Measurements from ENCODE around the gene RAD51B. TPM values are rescaled to one million over a fixed set of nuclear protein-coding genes. Genes with fewer than 3 reads are reported as not detected.

RAD51B gene
- total and polyA plus RNA-seq, 2 of the 13 experiments (the other 11 are each of a cell fraction or from before 2014, with no cell fraction given), result 7.0 to 9.5 TPM

- H3K9ac ChIP-seq (ENCODE audit: insufficient read depth, low read depth, low read length), result no peak overlapping the region
- no peaks in the 10 kb centered on the region for H3K9me3 ChIP-seq (ENCODE audit: low read length)
- H3K4me1 ChIP-seq (ENCODE audit: insufficient read depth, low read length), result no peaks in the 10 kb centered on the region
- BruUV-seq (replicated peaks), result no TSS peak
- no peaks in the 10 kb centered on the region for H3K36me3 ChIP-seq (replicated peaks in 1 of 2; ENCODE audit: control insufficient read depth in 1 of 2, insufficient read depth in 2 of 2, low read length in 2 of 2)
- WGBS (ENCODE audit: low lambda C conversion rate), result 72% methylated on average over 3 of the region's 3 CpGs
- TF ChIP-seq SMARCE1 (IDR thresholded peaks at IDR 0.05; ENCODE audit: borderline replicate concordance) (no peak), ZNF503 (CRISPR knock-in tag; IDR thresholded peaks at IDR 0.05) (no peak), HOXD1 (CRISPR knock-in tag; IDR thresholded peaks at IDR 0.05) (no peak), ZKSCAN1 (IDR thresholded peaks at IDR 0.05; ENCODE audit: low read length) (no peak), PTBP1 (IDR thresholded peaks at IDR 0.05; ENCODE audit: low read depth, low read length, poor library complexity, severe bottlenecking) (no peak), ATF7 (IDR thresholded peaks at IDR 0.05) (no peak), ATF7 (CRISPR knock-in tag; IDR thresholded peaks at IDR 0.05) (no peak), ZSCAN12 (CRISPR knock-in tag; IDR thresholded peaks at IDR 0.05) (no peak), THRA (CRISPR knock-in tag; IDR thresholded peaks at IDR 0.05; ENCODE audit: borderline replicate concordance) (no peak), EP300 (IDR thresholded peaks at IDR 0.05; ENCODE audit: low read depth in 2 of 2, low read length in 2 of 2) (no peak), EP300 (CRISPR knock-in tag; IDR thresholded peaks at IDR 0.05; ENCODE audit: borderline replicate concordance) (no peak)
- H3K4me3 ChIP-seq (replicated peaks in 1 of 3; ENCODE audit: insufficient read depth in 1 of 3, low read depth in 2 of 3, low read length in 3 of 3), result no peak overlapping the region
- CTCF ChIA-PET (ENCODE audit: low intra/inter-chr PET ratio, low total read pairs), result no interaction called here
- no peaks in the 10 kb centered on the region for H4K20me1 ChIP-seq (ENCODE audit: insufficient read depth, low read length)
- no peak for FAIRE-seq
- intact Hi-C loops (cut with micrococcal nuclease; ENCODE audit: unreplicated experiment), result no loop called here
- H3K27ac ChIP-seq (ENCODE audit: extremely low read length, insufficient read depth, low read length), result no peak overlapping the region
- H2AFZ ChIP-seq (ENCODE audit: low read length), result no peak overlapping the region
- no peaks in the 10 kb centered on the region for H3K79me2 ChIP-seq (ENCODE audit: insufficient read depth, low read length)
- H3K27me3 ChIP-seq (ENCODE audit: control insufficient read depth in 1 of 2, insufficient read depth in 2 of 2, low read length in 2 of 2), result no peaks in the 10 kb centered on the region
- H3K4me2 ChIP-seq (ENCODE audit: low read depth, low read length), result no peak overlapping the region
- POLR2A ChIA-PET, result no interaction called here
- no peak for ATAC-seq
- no peak for DNase-seq (ENCODE audit: low spot score)
- in situ Hi-C loops (cut with HindIII; ENCODE audit: extremely low pct_ligation_motif_present, low pct_unique_long_range_greater_than_20kb), result no loop called here
These were observed 55.8 kb downstream of the RAD51B start for GRCh38 chr14:67875175-67876006.

Data from HepG2 (cell line).